Right lobe of liver (tissue), 4 donors: Measurements from ENCODE around the gene LCOR.

Source experiments
- POLR2A ChIP-seq: fragments of 450-650 bp; IDR thresholded peaks from one replicate; pipeline ENCODE4 v1.6.1; 2017; ENCODE audit warnings: antibody characterized with exemption, mild to moderate bottlenecking
- TF ChIP-seq, protein P1 (sequence below), 4 donors: fragments of 200-600 bp in 3 of 4; fragments of 450-650 bp in 1 of 4; IDR thresholded peaks; one replicate each; pipeline versions ENCODE4 v1.5.1 to v1.8.0; 2016 to 2022; ENCODE audit warnings: antibody characterized with exemption in 4 of 4, mild to moderate bottlenecking in 2 of 4
- donor health status: DM: no; HTN: no; CAD: no.
- donor health status: DM: no; HTN: no; CAD: no.
- donor health status: DM: no; HTN: yes; CAD: no.

DNA sequence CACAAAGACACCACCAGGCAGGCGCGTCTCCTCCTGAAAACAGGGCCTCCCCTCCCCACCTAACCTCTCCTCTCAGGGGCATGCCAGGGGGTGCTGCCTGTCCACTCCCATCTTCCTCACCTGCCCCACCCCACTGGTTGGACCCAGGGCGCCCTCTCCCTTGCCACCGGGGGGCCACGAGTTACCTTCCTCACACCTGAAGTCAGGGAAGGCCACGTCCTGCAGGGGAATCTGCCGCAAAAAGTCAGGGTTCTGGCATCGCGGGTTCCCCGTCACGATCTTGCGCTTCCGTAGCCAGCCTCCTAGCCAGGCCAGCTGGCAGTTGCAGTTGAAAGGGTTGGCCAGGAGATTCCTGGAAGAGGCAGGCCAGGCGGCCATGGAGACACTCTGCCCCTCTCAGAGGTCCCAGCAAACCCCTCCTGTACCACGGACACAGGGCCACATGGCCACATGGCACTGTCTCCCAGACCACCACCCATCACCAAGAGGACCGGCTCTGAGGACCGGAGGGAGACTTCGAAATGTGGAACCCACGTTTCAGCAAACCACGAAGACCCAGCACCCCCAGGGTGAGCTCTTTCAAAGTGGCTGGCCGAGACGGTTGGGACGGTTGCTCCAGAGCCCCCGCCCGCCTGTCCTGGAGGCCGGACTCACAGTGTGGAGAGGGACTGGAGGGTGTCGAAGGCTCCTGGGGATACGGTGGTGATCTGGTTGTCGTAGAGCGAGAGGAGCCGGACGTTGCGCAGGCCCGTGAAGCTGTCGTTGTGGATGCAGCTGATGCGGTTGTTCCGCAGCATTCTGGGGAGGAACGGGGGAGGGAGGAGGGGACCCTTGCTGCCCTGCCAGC, 210.8 kb downstream of the LCOR start:
- TF ChIP-seq, protein P1, sequence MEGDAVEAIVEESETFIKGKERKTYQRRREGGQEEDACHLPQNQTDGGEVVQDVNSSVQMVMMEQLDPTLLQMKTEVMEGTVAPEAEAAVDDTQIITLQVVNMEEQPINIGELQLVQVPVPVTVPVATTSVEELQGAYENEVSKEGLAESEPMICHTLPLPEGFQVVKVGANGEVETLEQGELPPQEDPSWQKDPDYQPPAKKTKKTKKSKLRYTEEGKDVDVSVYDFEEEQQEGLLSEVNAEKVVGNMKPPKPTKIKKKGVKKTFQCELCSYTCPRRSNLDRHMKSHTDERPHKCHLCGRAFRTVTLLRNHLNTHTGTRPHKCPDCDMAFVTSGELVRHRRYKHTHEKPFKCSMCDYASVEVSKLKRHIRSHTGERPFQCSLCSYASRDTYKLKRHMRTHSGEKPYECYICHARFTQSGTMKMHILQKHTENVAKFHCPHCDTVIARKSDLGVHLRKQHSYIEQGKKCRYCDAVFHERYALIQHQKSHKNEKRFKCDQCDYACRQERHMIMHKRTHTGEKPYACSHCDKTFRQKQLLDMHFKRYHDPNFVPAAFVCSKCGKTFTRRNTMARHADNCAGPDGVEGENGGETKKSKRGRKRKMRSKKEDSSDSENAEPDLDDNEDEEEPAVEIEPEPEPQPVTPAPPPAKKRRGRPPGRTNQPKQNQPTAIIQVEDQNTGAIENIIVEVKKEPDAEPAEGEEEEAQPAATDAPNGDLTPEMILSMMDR (IDR thresholded peaks at IDR 0.05) = no peak
- TF ChIP-seq POLR2A = no peak
